ENCODE data around the gene KMT5B. TPM values are rescaled to one million over a fixed set of nuclear protein-coding genes. Genes with fewer than 3 reads are reported as not detected.

KMT5B gene
- total RNA-seq, 1 donor from 2014 or later = 43.9 TPM

DNA sequence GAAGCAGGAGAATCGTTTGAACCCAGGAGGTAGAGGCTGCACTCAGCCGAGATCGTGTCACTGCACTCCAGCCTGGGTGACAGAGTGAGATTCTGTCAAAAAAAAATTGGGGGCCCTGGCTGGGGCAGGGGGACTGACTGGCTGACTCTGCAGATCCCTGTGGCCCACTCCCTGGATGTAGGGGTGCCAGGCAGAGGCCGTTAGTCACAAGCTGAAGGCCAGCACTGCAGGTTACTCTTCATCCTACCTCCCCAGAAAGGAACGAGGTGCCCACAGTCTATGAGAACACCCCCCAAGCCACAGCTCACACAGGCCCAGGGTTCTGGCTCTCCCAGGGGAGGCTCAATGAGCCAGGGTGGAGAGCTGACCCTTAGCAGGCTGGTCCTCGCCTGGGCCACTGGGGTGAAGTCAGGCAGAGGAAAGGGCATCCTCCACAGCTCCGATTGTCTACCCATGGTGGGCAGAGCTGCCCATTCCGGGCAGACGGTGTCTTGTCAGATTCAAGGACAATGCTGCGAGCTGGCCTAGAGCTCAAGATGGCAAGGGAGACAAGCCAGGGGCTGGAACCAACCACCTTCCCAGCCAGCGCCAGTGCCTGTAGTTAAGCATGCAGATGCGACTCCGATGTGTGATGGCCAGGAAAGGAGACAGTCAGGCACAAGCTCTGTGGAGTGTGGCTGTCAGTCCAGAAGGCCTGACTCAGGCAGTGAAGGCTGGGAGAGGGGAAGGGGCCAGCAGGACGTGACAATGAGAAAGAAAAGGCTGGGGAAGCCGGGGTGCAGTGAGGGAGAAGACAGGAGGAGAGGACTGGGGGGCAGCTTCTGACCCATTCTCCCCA lies 46.2 kb upstream of the KMT5B start:
- TF ChIP-seq, protein P1, sequence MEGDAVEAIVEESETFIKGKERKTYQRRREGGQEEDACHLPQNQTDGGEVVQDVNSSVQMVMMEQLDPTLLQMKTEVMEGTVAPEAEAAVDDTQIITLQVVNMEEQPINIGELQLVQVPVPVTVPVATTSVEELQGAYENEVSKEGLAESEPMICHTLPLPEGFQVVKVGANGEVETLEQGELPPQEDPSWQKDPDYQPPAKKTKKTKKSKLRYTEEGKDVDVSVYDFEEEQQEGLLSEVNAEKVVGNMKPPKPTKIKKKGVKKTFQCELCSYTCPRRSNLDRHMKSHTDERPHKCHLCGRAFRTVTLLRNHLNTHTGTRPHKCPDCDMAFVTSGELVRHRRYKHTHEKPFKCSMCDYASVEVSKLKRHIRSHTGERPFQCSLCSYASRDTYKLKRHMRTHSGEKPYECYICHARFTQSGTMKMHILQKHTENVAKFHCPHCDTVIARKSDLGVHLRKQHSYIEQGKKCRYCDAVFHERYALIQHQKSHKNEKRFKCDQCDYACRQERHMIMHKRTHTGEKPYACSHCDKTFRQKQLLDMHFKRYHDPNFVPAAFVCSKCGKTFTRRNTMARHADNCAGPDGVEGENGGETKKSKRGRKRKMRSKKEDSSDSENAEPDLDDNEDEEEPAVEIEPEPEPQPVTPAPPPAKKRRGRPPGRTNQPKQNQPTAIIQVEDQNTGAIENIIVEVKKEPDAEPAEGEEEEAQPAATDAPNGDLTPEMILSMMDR (IDR thresholded peaks at IDR 0.05) = no peak
- intact Hi-C loops (cut with DNase I) = loop anchor here (5.0 kb wide), 1 partner anchor 188 kb away; no protein-coding TSS in a partner anchor
- Histone ChIP-seq H3K36me3 (peaks cover 29% of the 10 kb centered on the region), H3K27ac (no peak overlapping the region), H3K27me3 (no peaks in the 10 kb centered on the region), H3K4me3 (no peak overlapping the region), H3K4me1 (peaks cover 9% of the 10 kb centered on the region), H3K9me3 (no peaks in the 10 kb centered on the region)
- no peak for ATAC-seq
- no peak for DNase-seq

DNA sequence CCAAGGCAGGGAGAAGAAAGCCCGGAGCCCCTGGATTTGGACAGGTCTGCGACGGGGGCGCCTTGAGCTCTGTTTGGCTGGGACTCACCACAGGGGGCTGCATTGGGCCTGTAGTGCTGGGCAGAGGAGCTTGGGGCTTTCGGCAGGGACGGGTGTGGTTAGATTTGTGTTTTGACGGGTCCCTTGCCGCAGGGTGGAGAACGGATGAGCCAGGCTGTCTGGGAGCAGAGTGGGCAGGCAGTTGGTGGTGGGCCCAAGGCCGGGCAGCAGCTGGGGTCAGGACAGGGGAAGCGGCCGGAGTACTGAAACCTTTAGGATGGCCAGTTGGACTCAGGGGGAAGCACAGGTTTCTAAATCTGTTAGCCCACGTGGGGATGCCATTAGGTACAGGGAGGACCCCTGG lies 45.3 kb upstream of the KMT5B start:
- Histone ChIP-seq H3K4me3 (no peak overlapping the region), H3K4me1 (peaks cover 9% of the 10 kb centered on the region), H3K27me3 (no peaks in the 10 kb centered on the region), H3K9me3 (no peaks in the 10 kb centered on the region), H3K36me3 (peaks cover 24% of the 10 kb centered on the region), H3K27ac (no peak overlapping the region)
- no peak for ATAC-seq
- intact Hi-C loops (cut with DNase I) = loop anchor here (5.0 kb wide), 1 partner anchor 189 kb away; no protein-coding TSS in a partner anchor
- DNase-seq = no peak
- TF ChIP-seq, protein P1 (IDR thresholded peaks at IDR 0.05) = no peak

DNA sequence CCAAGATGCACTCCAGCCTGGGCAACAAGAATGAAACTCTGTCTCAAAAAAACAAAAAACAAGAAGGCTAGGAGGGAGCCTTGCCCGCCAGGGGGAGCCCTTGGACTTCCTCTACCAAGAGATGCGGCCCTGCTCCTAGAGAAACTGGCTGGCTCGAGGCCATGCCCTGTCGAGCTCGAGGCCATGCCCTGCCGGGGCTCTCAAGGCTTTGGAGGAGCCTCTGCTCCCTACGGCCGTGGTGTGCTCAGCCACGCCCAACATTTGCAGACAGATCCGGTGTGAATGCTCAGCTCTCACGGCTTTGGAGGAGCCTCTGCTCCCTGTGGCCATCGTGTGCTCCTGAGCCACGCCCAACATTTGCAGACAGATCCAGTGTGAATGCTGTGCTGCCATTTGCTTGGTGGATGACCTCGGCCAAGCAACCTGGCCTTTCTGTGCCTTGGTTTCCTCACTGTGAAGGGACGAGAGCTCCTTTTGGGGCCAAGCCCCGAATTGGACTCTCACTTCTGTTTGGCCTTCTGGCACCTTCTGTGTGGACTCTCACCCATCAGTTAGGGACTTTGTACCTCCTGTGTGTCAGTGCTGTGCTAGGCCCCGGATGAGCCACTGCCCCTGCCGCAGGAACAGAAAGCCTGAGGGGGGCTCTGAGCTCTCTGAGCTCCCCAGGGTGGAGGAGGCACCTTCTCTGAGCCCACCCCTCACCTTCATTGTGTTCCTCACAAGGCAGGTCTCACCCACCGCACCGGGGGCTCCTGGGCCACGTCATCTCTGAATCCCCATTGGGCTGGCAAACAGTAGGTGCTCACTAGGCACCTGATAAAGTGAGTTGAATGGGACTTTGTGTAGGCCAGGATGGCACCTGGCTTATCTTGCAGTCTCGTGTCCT lies 44.6 kb upstream of the KMT5B start:
- intact Hi-C loops (cut with DNase I) = loop anchor here (5.0 kb wide), 1 partner anchor 190 kb away; no protein-coding TSS in a partner anchor

DNA sequence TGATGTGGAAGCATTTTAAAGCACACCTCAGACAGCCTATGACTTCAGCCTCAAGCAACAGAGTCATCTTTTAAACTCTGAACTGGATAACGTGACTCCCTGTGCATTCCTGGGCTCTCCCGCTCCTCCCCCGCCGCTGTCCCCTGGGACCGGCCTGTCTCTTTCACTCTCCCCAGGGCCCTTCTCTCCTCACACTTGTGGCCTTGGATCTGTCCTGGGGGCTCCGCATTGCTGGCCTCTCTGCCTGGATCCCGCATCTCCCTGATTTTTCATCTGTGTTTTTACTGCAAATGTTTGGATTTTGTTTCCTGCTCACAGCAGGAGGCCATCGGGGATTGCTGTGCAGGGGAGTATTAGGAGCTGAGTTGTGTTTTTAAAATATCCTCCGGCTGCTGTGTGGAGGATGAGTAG lies 43.2 kb upstream of the KMT5B start:
- H3K27me3 ChIP-seq = no peaks in the 10 kb centered on the region
- intact Hi-C loops (cut with DNase I) = loop anchor here (5.0 kb wide), 1 partner anchor 191 kb away; no protein-coding TSS in a partner anchor
- no peak for ATAC-seq

More for the DNA sequence above, 44.6 kb upstream of the KMT5B start:
- no peak overlapping the region for H3K4me3 ChIP-seq
- no peaks in the 10 kb centered on the region for H3K27me3 ChIP-seq
- TF ChIP-seq, protein P1 (IDR thresholded peaks at IDR 0.05) = peak; percentile 90
- DNase-seq (peak; percentile 99), ATAC-seq (peak; percentile 95)
- H3K9me3 ChIP-seq = no peaks in the 10 kb centered on the region
- H3K4me1 ChIP-seq = peaks cover 9% of the 10 kb centered on the region
- peaks cover 17% of the 10 kb centered on the region for H3K36me3 ChIP-seq
- no peak overlapping the region for H3K27ac ChIP-seq

DNA sequence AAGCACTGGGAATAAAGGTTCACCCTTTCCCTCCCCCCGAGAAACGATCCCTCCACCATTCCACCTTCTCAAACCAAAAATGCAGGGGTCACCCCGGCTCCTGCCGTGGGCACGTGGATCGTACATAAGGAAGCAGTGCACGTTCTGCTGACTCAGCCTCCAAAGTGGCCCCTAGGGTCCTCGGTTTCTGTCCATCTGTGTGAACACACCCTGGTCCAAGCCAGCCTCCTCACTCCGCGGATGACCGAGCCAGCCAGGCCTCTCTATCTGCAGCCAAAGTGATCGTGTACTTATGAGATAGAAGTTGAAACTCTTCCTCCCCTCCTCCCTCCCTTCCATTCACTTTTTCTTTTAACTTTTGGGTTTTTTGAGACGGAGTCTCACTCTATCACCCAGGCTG lies 42.4 kb upstream of the KMT5B start:
- intact Hi-C loops (cut with DNase I) = loop anchor here (5.0 kb wide), 1 partner anchor 192 kb away; no protein-coding TSS in a partner anchor

More for the DNA sequence above, 43.2 kb upstream of the KMT5B start:
- Histone ChIP-seq H3K9me3 (no peaks in the 10 kb centered on the region), H3K4me1 (peaks cover 9% of the 10 kb centered on the region), H3K36me3 (peaks cover 3% of the 10 kb centered on the region), H3K4me3 (no peak overlapping the region), H3K27ac (no peak overlapping the region)
- DNase-seq = no peak
- TF ChIP-seq, protein P1 (IDR thresholded peaks at IDR 0.05) = no peak

More for the DNA sequence above, 42.4 kb upstream of the KMT5B start:
- no peaks in the 10 kb centered on the region for H3K27me3 ChIP-seq
- no peak overlapping the region for H3K27ac ChIP-seq
- TF ChIP-seq, protein P1 (IDR thresholded peaks at IDR 0.05) = no peak
- peaks cover 9% of the 10 kb centered on the region for H3K4me1 ChIP-seq
- H3K4me3 ChIP-seq = no peak overlapping the region
- H3K36me3 ChIP-seq = no peaks in the 10 kb centered on the region
- no peak for DNase-seq
- H3K9me3 ChIP-seq = no peaks in the 10 kb centered on the region
- ATAC-seq = no peak

Data from upper lobe of right lung (tissue), 1 donor.